Osteocyte (in vitro differentiated cells): Measurements from ENCODE around the gene IL17RE. TPM values are rescaled to one million over a fixed set of nuclear protein-coding genes. Genes with fewer than 3 reads are reported as not detected.
"Not testable (repeated sequence)": the region's sequence is repeated elsewhere in the genome, so short reads cannot be mapped to it uniquely, and the experiment has no call there.

Experiments used
- DNase-seq: peaks from one replicate; pipeline ENCODE4 v3.0.0; 2021; ENCODE audit warnings: mixed read lengths; ENCODE audit not compliant: unreplicated experiment; ENCODE audit errors: extremely low spot score
- H3K27ac Mint-ChIP-seq: one replicate; pipeline ENCODE4 v1.8.0; 2021; ENCODE audit warnings: mild to moderate bottlenecking, mixed read lengths; ENCODE audit not compliant: unreplicated experiment
- H3K27me3 Mint-ChIP-seq: one replicate; pipeline ENCODE4 v1.8.0; 2021; ENCODE audit warnings: mixed read lengths; ENCODE audit not compliant: unreplicated experiment
- H3K36me3 Mint-ChIP-seq: one replicate; pipeline ENCODE4 v1.8.0; 2021; ENCODE audit warnings: mixed read lengths; ENCODE audit not compliant: unreplicated experiment
- H3K4me1 Mint-ChIP-seq: one replicate; pipeline ENCODE4 v1.8.0; 2021; ENCODE audit warnings: mixed read lengths; ENCODE audit not compliant: unreplicated experiment
- H3K4me3 Mint-ChIP-seq: one replicate; pipeline ENCODE4 v1.8.0; 2021; ENCODE audit warnings: mild to moderate bottlenecking, moderate library complexity, mixed read lengths; ENCODE audit not compliant: unreplicated experiment
- H3K9me3 Mint-ChIP-seq: one replicate; pipeline ENCODE4 v1.8.0; 2021; ENCODE audit warnings: mixed read lengths; ENCODE audit not compliant: unreplicated experiment
- CTCF ChIP-seq: fragments of 200-600 bp; sonication (generic); IDR thresholded peaks from 2 replicates; pipeline ENCODE4 v1.5.0; 2021; ENCODE audit warnings: antibody characterized with exemption, mild to moderate bottlenecking, moderate library complexity
- total RNA-seq: library from RNA; stranded (reverse); gene quantifications from 2 replicates; pipeline ENCODE4 v1.2.1, GENCODE V29; 2021

IL17RE gene
- total RNA-seq, 1 donor from 2014 or later = 1.4 TPM

DNA sequence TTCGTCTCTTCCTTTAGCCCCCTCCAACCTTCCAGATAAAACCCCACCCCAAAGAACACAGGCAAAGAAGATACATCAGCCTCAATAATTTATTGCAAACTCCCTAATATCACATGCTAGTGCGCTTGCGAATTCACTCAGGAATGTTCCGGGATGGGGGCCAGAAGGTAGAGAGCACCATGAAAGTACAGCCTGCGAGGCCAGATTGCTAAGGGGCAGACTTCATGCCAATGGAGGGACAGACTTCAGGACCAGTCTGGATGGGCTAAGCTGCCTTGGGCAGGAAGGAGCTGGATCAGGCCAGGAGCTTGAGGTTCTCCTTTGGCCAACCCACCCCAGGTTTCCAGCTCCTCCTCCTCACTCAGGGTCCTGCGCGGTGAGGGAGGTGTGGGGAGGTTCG lies 36.0 kb upstream of the IL17RE start:
- Mint-ChIP-seq H3K27me3 (no peaks in the 10 kb centered on the region), H3K27ac (no peak overlapping the region), H3K4me1 (peaks cover 27% of the 10 kb centered on the region), H3K36me3 (no peaks in the 10 kb centered on the region), H3K4me3 (no peak overlapping the region), H3K9me3 (no peaks in the 10 kb centered on the region)
- no peak for DNase-seq
- no peak for TF ChIP-seq CTCF

DNA sequence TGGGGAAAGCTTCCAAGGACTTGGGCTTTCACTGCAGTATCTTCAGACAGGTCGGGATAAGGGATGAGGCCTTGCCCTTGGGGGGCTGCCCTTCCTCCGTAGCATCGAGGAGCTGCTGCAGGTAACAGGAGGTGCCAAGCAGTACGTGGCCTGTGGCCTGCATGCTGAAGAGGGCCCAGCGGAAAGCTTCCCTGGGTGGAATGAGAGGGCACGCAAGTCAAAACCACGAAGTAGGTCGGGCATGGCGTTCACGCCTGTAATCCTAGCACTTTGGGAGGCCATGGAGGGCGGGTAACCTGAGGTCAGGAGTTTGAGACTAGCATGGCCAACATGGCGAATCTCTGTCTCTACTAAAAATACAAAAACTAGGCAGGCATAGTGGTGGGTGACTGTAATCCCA lies 35.5 kb upstream of the IL17RE start:
- Mint-ChIP-seq H3K4me1 (peaks cover 30% of the 10 kb centered on the region), H3K27me3 (no peaks in the 10 kb centered on the region), H3K27ac (no peak overlapping the region), H3K4me3 (no peak overlapping the region), H3K9me3 (no peaks in the 10 kb centered on the region), H3K36me3 (no peaks in the 10 kb centered on the region)
- no peak for DNase-seq
- TF ChIP-seq CTCF = no peak

GRCh38 chr3:9869955-9870354 lies 32.7 kb upstream of the IL17RE start:
- Mint-ChIP-seq H3K27me3 (no peaks in the 10 kb centered on the region), H3K4me1 (peaks cover 10% of the 10 kb centered on the region), H3K9me3 (no peaks in the 10 kb centered on the region), H3K4me3 (no peak overlapping the region), H3K36me3 (no peaks in the 10 kb centered on the region), H3K27ac (no peak overlapping the region)
- no peak for TF ChIP-seq CTCF
- no peak for DNase-seq

GRCh38 chr3:9870978-9871377 lies 31.7 kb upstream of the IL17RE start:
- TF ChIP-seq CTCF = no peak
- no peaks in the 10 kb centered on the region for H3K36me3 Mint-ChIP-seq
- peaks cover 19% of the 10 kb centered on the region for H3K4me1 Mint-ChIP-seq
- no peak overlapping the region for H3K4me3 Mint-ChIP-seq
- H3K27ac Mint-ChIP-seq = peak overlapping the region; percentile 60
- no peaks in the 10 kb centered on the region for H3K9me3 Mint-ChIP-seq
- DNase-seq = no peak
- no peaks in the 10 kb centered on the region for H3K27me3 Mint-ChIP-seq

DNA sequence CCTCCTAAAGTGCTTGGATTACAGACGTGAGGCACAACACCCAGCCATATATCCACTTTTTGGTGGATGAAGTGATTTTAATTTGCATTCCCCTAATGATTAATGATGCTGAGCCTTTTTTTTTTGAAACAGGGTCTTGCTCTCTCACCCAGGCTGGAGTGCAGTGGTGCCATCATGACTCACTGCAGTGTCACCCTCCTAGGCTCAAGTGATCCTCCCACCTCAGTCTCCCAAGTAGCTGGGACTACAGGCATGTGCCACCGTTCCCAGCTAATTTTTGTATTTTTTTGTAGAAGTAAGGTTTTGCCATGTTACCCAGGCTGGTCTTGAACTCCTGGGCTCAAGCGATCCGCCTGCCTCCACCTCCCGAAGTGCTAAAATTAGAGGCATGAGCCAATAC lies 30.6 kb upstream of the IL17RE start:
- H3K27me3 Mint-ChIP-seq, H3K36me3 Mint-ChIP-seq, H3K4me3 Mint-ChIP-seq, H3K27ac Mint-ChIP-seq, DNase-seq, H3K9me3 Mint-ChIP-seq: not testable (repeated sequence)
- peaks cover 19% of the 10 kb centered on the region for H3K4me1 Mint-ChIP-seq

DNA sequence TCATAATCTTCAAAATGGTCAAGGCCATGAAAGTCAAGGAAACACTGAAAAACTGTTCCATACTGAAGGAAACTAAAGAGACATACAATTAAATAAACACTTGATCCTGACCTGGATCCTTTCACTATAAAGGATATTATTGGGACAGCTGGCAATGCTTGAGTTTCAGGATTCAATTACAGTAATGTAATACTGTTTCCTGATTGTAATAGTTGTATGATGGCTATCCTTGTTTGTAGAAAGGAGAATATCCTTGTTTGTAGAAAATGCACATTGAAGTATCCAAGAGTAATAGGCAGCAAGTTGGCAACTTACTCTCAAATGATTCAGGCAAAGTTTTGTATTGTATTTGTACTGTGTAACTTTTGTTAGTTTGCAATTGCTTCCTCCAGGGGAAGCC lies 27.2 kb upstream of the IL17RE start:
- TF ChIP-seq CTCF = no peak
- Mint-ChIP-seq H3K27me3 (no peaks in the 10 kb centered on the region), H3K27ac (no peak overlapping the region), H3K9me3 (no peaks in the 10 kb centered on the region), H3K36me3 (no peaks in the 10 kb centered on the region), H3K4me1 (peaks cover 19% of the 10 kb centered on the region), H3K4me3 (no peak overlapping the region)
- no peak for DNase-seq

GRCh38 chr3:9876255-9876654 lies 26.4 kb upstream of the IL17RE start:
- not testable (repeated sequence) for H3K27ac Mint-ChIP-seq
- H3K4me1 Mint-ChIP-seq = peaks cover 18% of the 10 kb centered on the region

More at GRCh38 chr3:9876255-9876654, 26.4 kb upstream of the IL17RE start:
- not testable (repeated sequence) for H3K9me3 Mint-ChIP-seq, H3K27me3 Mint-ChIP-seq, H3K4me3 Mint-ChIP-seq, DNase-seq, H3K36me3 Mint-ChIP-seq
